Measurements from ENCODE around the gene STAT2. TPM values are rescaled to one million over a fixed set of nuclear protein-coding genes. Genes with fewer than 3 reads are reported as not detected.
"Not testable (repeated sequence)": the region's sequence is repeated elsewhere in the genome, so short reads cannot be mapped to it uniquely, and the experiment has no call there.

The STAT2 gene
- total and polyA plus RNA-seq, 8 donors: 22.6 to 245 (median 92.6) TPM

- no peaks in the 10 kb centered on the region for H3K4me1 ChIP-seq
- no peak for TF ChIP-seq EP300 (IDR thresholded peaks at IDR 0.05)
- no peak for TF ChIP-seq CTCF (IDR thresholded peaks at IDR 0.05)
- TF ChIP-seq POLR2A (IDR thresholded peaks at IDR 0.05): no peak
- TF ChIP-seq POLR2AphosphoS5 (IDR thresholded peaks at IDR 0.05): no peak
- intact Hi-C loops (cut with DNase I; ENCODE audit: low total_unique reads): no loop called here
- H3K27me3 ChIP-seq: no peaks in the 10 kb centered on the region
- 72 to 93% (median 88%) methylated on average over 2 of the region's 2 CpGs for WGBS, 5 donors
- peaks cover 67 to 100% (median 100%) of the 10 kb centered on the region in 4 donors for H3K36me3 ChIP-seq
- no peaks in the 10 kb centered on the region for H3K9me3 ChIP-seq
- DNase-seq: no peak
- H3K27ac ChIP-seq: no peak overlapping the region
- no peak overlapping the region for H3K4me3 ChIP-seq
Observed at GRCh38 chr12:56350662-56351061, 9.2 kb downstream of the STAT2 start.

DNA sequence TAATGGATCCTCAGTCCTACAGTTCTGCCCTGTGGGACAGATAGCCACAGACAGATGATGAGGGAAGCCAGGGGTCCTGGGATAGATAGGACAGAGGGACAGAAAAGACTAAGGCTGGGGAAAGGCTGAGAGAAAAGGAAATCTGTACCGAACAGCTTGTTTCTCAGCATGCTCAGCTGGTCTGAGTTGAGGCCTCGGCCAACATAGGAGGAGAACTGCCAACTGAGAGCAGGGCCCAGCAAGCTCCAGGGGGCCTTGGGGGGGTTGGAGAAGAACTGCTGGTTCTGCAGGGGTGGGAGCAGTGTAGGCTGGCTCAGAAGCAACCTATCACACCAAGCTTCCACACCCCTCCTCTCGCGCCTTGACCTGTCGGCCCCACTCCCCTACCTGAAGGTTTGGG, 11.1 kb downstream of the STAT2 start:
- TF ChIP-seq EP300 (IDR thresholded peaks at IDR 0.05) (no peak), POLR2AphosphoS5 (IDR thresholded peaks at IDR 0.05) (no peak), CTCF (IDR thresholded peaks at IDR 0.05) (no peak), POLR2A (IDR thresholded peaks at IDR 0.05) (no peak)
- Histone ChIP-seq H3K4me3 (no peak overlapping the region), H3K4me1 (no peaks in the 10 kb centered on the region), H3K9me3 (no peaks in the 10 kb centered on the region), H3K27me3 (no peaks in the 10 kb centered on the region), H3K27ac (no peak overlapping the region), H3K36me3 (peaks cover 53 to 100% (median 99%) of the 10 kb centered on the region in 4 donors)
- intact Hi-C loops (cut with DNase I; ENCODE audit: low total_unique reads): no loop called here
- DNase-seq: no peak
- WGBS, 5 donors: 90 to 95% (median 93%) methylated on average over 5 of the region's 5 CpGs

DNA sequence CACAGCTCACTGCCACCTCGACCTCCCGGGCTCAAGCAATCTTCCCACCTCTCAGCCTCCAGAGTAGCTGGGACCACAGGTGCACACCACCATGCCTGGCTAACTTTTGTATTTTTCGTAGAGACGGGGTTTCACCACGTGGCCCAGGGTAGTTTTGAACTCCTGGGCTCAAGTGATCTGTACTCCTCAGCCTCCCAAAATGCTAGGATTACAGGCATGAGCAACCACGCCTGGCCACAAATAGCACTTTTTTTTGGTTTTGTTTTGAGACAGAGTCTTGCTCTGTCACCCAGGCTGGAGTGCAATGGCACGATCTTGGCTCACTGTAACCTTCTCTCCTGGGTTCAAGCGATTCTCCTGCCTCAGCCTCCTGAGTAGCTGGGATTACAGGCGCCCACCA, 12.7 kb downstream of the STAT2 start:
- DNase-seq; intact Hi-C loops (cut with DNase I; ENCODE audit: low total_unique reads): not testable (repeated sequence)
- H3K36me3 ChIP-seq: peaks cover 63 to 100% (median 99%) of the 10 kb centered on the region in 4 donors

DNA sequence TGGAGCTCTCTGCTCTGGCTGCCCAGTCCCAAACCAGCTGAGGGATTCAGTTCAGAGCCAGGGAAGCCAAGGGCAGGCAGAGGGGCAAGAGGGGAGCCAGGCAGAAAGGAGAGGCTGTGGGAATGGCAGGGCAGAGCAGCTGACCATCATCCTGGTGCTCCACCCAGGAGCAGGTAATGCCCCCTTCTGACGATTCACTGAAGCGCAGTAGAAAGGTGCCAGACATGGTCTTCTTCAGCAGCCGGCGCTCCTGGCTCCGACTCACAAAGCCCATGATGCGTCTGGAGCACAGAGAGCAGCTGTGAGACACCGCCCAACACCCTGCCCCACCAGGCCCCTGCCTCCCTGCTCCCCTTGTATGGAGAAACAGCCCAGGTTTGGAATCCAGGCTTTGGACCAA, 13.2 kb downstream of the STAT2 start:
- intact Hi-C loops (cut with DNase I; ENCODE audit: low total_unique reads): no loop called here
- Histone ChIP-seq H3K27me3 (no peaks in the 10 kb centered on the region), H3K9me3 (no peaks in the 10 kb centered on the region), H3K4me1 (no peaks in the 10 kb centered on the region), H3K27ac (no peak overlapping the region), H3K4me3 (no peak overlapping the region), H3K36me3 (peaks cover 58 to 100% (median 99%) of the 10 kb centered on the region in 4 donors)
- no peak for DNase-seq
- WGBS, 5 donors: 76 to 88% (median 78%) methylated on average over 6 to 7 of the region's 7 CpGs
- TF ChIP-seq CTCF (IDR thresholded peaks at IDR 0.05): no peak
- no peak for TF ChIP-seq POLR2A (IDR thresholded peaks at IDR 0.05)
- no peak for TF ChIP-seq POLR2AphosphoS5 (IDR thresholded peaks at IDR 0.05)
- no peak for TF ChIP-seq EP300 (IDR thresholded peaks at IDR 0.05)

More for the DNA sequence above, 12.7 kb downstream of the STAT2 start:
- 86 to 93% (median 91%) methylated on average over 9 of the region's 9 CpGs for WGBS, 5 donors
- not testable (repeated sequence) for H3K27me3 ChIP-seq, H3K27ac ChIP-seq, H3K4me3 ChIP-seq, H3K4me1 ChIP-seq, H3K9me3 ChIP-seq

DNA sequence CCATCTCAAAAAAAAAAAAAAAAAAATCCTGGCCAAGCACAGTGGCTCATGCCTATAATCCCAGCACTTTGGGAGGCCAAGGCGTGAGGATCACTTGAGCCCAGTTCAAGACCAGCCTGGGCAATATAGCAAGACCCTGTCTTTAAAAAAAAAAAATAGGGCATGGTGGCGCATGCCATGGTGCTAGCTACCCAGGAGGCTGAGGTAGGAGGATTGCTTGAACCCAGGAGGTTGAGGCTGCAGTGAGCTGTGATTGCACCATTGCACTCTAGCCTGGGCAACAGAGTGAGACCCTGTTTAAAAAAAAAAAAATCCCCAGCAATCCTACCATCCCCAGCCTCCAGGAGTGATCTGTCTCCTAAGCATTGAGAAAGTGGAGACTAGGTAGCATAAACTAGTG, 17.6 kb downstream of the STAT2 start:
- peaks cover 15 to 65% (median 62%) of the 10 kb centered on the region in 4 donors for H3K36me3 ChIP-seq
- WGBS, 5 donors: 85 to 100% (median 99%) methylated on average over 2 of the region's 2 CpGs
- H3K9me3 ChIP-seq; H3K4me3 ChIP-seq; H3K27me3 ChIP-seq; DNase-seq; H3K27ac ChIP-seq; intact Hi-C loops (cut with DNase I; ENCODE audit: low total_unique reads): not testable (repeated sequence)
- H3K4me1 ChIP-seq: peaks cover 0 to 11% (median 0%) of the 10 kb centered on the region in 4 donors

All from stomach (tissue), 9 donors.